ENCODE results near the gene CYP1B1. TPM values are rescaled to one million over a fixed set of nuclear protein-coding genes. Genes with fewer than 3 reads are reported as not detected.
"Not testable (repeated sequence)": the region's sequence is repeated elsewhere in the genome, so short reads cannot be mapped to it uniquely, and the experiment has no call there.

CYP1B1 gene
- polyA plus RNA-seq, 1 donor (not counting 4 experiments of a cell fraction or from before 2014, with no cell fraction given) = 1.6 TPM

GRCh38 chr2:38091760-38092159 is 15.8 kb upstream of the CYP1B1 start:
- Histone ChIP-seq H3K36me3 (ENCODE audit: control insufficient read depth in 2 of 2, extremely low read depth in 1 of 2, insufficient read depth in 2 of 2, low read length in 2 of 2) (no peaks in the 10 kb centered on the region), H3K9me3 (ENCODE audit: control insufficient read depth, low read depth, low read length) (no peaks in the 10 kb centered on the region), H3K27ac (ENCODE audit: control insufficient read depth, insufficient read depth, low read length) (no peak overlapping the region), H3K79me2 (ENCODE audit: control insufficient read depth, insufficient read depth, low read length) (no peaks in the 10 kb centered on the region), H3K9ac (ENCODE audit: control insufficient read depth, extremely low read depth, insufficient read depth, low read length) (no peak overlapping the region), H3K4me3 (ENCODE audit: control insufficient read depth in 2 of 3, extremely low read depth in 1 of 3, insufficient read depth in 2 of 3, low read depth in 1 of 3, low read length in 3 of 3) (no peak overlapping the region), H3K4me2 (ENCODE audit: control insufficient read depth, extremely low read depth, insufficient read depth, low read depth, low read length) (no peak overlapping the region), H2AFZ (ENCODE audit: control insufficient read depth, low read length) (no peak overlapping the region), H3K27me3 (ENCODE audit: control insufficient read depth, extremely low read depth, insufficient read depth, low read length) (no peaks in the 10 kb centered on the region), H3K9me1 (ENCODE audit: control insufficient read depth, extremely low read depth, insufficient read depth, low read length) (no peaks in the 10 kb centered on the region), H4K20me1 (ENCODE audit: control insufficient read depth, extremely low read depth, insufficient read depth, low read length) (no peaks in the 10 kb centered on the region), H3K4me1 (ENCODE audit: control insufficient read depth, extremely low read depth, insufficient read depth, low read length) (peaks cover 34% of the 10 kb centered on the region)
- TF ChIP-seq, protein P1, sequence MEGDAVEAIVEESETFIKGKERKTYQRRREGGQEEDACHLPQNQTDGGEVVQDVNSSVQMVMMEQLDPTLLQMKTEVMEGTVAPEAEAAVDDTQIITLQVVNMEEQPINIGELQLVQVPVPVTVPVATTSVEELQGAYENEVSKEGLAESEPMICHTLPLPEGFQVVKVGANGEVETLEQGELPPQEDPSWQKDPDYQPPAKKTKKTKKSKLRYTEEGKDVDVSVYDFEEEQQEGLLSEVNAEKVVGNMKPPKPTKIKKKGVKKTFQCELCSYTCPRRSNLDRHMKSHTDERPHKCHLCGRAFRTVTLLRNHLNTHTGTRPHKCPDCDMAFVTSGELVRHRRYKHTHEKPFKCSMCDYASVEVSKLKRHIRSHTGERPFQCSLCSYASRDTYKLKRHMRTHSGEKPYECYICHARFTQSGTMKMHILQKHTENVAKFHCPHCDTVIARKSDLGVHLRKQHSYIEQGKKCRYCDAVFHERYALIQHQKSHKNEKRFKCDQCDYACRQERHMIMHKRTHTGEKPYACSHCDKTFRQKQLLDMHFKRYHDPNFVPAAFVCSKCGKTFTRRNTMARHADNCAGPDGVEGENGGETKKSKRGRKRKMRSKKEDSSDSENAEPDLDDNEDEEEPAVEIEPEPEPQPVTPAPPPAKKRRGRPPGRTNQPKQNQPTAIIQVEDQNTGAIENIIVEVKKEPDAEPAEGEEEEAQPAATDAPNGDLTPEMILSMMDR (optimal IDR thresholded peaks at IDR 0.05 in 1 of 3, IDR thresholded peaks at IDR 0.05 in 1 of 3, conservative IDR thresholded peaks at IDR 0.05 in 1 of 3; ENCODE audit: extremely low read depth in 1 of 3, insufficient read depth in 2 of 3, low read length in 3 of 3) = no peak
- TF ChIP-seq EZH2 (IDR thresholded peaks at IDR 0.05; ENCODE audit: low read length) = no peak
- dilution Hi-C loops (cut with MboI; ENCODE audit: extremely low pct_ligation_motif_present, low sequenced_read_pairs) = no loop called here
- FAIRE-seq = no peak
- no peak for DNase-seq (ENCODE audit: low read depth, low spot score)

GRCh38 chr2:38090928-38091327 is 15.0 kb upstream of the CYP1B1 start:
- H3K4me3 ChIP-seq (ENCODE audit: control insufficient read depth in 2 of 3, extremely low read depth in 1 of 3, insufficient read depth in 2 of 3, low read depth in 1 of 3, low read length in 3 of 3) = no peak overlapping the region
- FAIRE-seq = no peak
- no peak overlapping the region for H2AFZ ChIP-seq (ENCODE audit: control insufficient read depth, low read length)
- no peaks in the 10 kb centered on the region for H3K9me1 ChIP-seq (ENCODE audit: control insufficient read depth, extremely low read depth, insufficient read depth, low read length)
- TF ChIP-seq, protein P1 (optimal IDR thresholded peaks at IDR 0.05 in 1 of 3, IDR thresholded peaks at IDR 0.05 in 1 of 3, conservative IDR thresholded peaks at IDR 0.05 in 1 of 3; ENCODE audit: extremely low read depth in 1 of 3, insufficient read depth in 2 of 3, low read length in 3 of 3) = no peak
- TF ChIP-seq EZH2 (IDR thresholded peaks at IDR 0.05; ENCODE audit: low read length) = no peak
- no peaks in the 10 kb centered on the region for H3K27me3 ChIP-seq (ENCODE audit: control insufficient read depth, extremely low read depth, insufficient read depth, low read length)
- H3K36me3 ChIP-seq (ENCODE audit: control insufficient read depth in 2 of 2, extremely low read depth in 1 of 2, insufficient read depth in 2 of 2, low read length in 2 of 2) = no peaks in the 10 kb centered on the region
- H3K9ac ChIP-seq (ENCODE audit: control insufficient read depth, extremely low read depth, insufficient read depth, low read length) = no peak overlapping the region
- no peaks in the 10 kb centered on the region for H3K9me3 ChIP-seq (ENCODE audit: control insufficient read depth, low read depth, low read length)
- H3K4me1 ChIP-seq (ENCODE audit: control insufficient read depth, extremely low read depth, insufficient read depth, low read length) = peaks cover 25% of the 10 kb centered on the region
- no peak overlapping the region for H3K4me2 ChIP-seq (ENCODE audit: control insufficient read depth, extremely low read depth, insufficient read depth, low read depth, low read length)
- no peaks in the 10 kb centered on the region for H4K20me1 ChIP-seq (ENCODE audit: control insufficient read depth, extremely low read depth, insufficient read depth, low read length)
- no peaks in the 10 kb centered on the region for H3K79me2 ChIP-seq (ENCODE audit: control insufficient read depth, insufficient read depth, low read length)
- no peak overlapping the region for H3K27ac ChIP-seq (ENCODE audit: control insufficient read depth, insufficient read depth, low read length)
- dilution Hi-C loops (cut with MboI; ENCODE audit: extremely low pct_ligation_motif_present, low sequenced_read_pairs) = no loop called here
- DNase-seq (ENCODE audit: low read depth, low spot score) = no peak

DNA sequence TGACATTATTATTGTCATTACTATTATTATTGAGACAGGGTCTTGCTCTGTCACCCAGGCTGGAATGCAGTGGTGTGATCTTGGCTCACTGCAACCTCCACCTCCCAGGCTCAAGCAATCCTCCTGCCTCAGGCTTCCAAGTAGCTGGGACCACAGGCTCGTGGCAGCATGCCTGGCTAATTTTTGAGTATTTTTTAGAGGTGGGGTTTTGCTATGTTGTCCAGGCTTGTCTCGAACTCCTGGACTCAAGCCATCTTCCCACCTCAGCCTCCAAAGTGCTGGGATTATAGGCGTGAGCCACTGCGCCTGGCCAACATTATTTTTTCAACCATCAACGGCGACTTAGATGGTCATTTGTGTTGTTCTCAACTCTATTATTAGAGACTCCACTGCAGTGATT is 14.3 kb upstream of the CYP1B1 start:
- H3K27ac ChIP-seq (ENCODE audit: control insufficient read depth, insufficient read depth, low read length); H3K36me3 ChIP-seq (ENCODE audit: control insufficient read depth in 2 of 2, extremely low read depth in 1 of 2, insufficient read depth in 2 of 2, low read length in 2 of 2); H3K27me3 ChIP-seq (ENCODE audit: control insufficient read depth, extremely low read depth, insufficient read depth, low read length); H2AFZ ChIP-seq (ENCODE audit: control insufficient read depth, low read length); dilution Hi-C loops (cut with MboI; ENCODE audit: extremely low pct_ligation_motif_present, low sequenced_read_pairs); FAIRE-seq; H3K9me3 ChIP-seq (ENCODE audit: control insufficient read depth, low read depth, low read length); H3K4me3 ChIP-seq (ENCODE audit: control insufficient read depth in 2 of 3, extremely low read depth in 1 of 3, insufficient read depth in 2 of 3, low read depth in 1 of 3, low read length in 3 of 3); H4K20me1 ChIP-seq (ENCODE audit: control insufficient read depth, extremely low read depth, insufficient read depth, low read length); H3K9ac ChIP-seq (ENCODE audit: control insufficient read depth, extremely low read depth, insufficient read depth, low read length); DNase-seq (ENCODE audit: low read depth, low spot score); H3K9me1 ChIP-seq (ENCODE audit: control insufficient read depth, extremely low read depth, insufficient read depth, low read length); H3K79me2 ChIP-seq (ENCODE audit: control insufficient read depth, insufficient read depth, low read length): not testable (repeated sequence)
- H3K4me2 ChIP-seq (ENCODE audit: control insufficient read depth, extremely low read depth, insufficient read depth, low read depth, low read length) = peak overlapping the region; percentile 16
- H3K4me1 ChIP-seq (ENCODE audit: control insufficient read depth, extremely low read depth, insufficient read depth, low read length) = peaks cover 20% of the 10 kb centered on the region

- H4K20me1 ChIP-seq (ENCODE audit: control insufficient read depth, extremely low read depth, insufficient read depth, low read length); H3K4me2 ChIP-seq (ENCODE audit: control insufficient read depth, extremely low read depth, insufficient read depth, low read depth, low read length); DNase-seq (ENCODE audit: low read depth, low spot score); H3K36me3 ChIP-seq (ENCODE audit: control insufficient read depth in 2 of 2, extremely low read depth in 1 of 2, insufficient read depth in 2 of 2, low read length in 2 of 2); H3K27ac ChIP-seq (ENCODE audit: control insufficient read depth, insufficient read depth, low read length); dilution Hi-C loops (cut with MboI; ENCODE audit: extremely low pct_ligation_motif_present, low sequenced_read_pairs); H3K9me1 ChIP-seq (ENCODE audit: control insufficient read depth, extremely low read depth, insufficient read depth, low read length); H3K9me3 ChIP-seq (ENCODE audit: control insufficient read depth, low read depth, low read length); H3K4me3 ChIP-seq (ENCODE audit: control insufficient read depth in 2 of 3, extremely low read depth in 1 of 3, insufficient read depth in 2 of 3, low read depth in 1 of 3, low read length in 3 of 3); H3K27me3 ChIP-seq (ENCODE audit: control insufficient read depth, extremely low read depth, insufficient read depth, low read length); H3K9ac ChIP-seq (ENCODE audit: control insufficient read depth, extremely low read depth, insufficient read depth, low read length); FAIRE-seq; H2AFZ ChIP-seq (ENCODE audit: control insufficient read depth, low read length); H3K79me2 ChIP-seq (ENCODE audit: control insufficient read depth, insufficient read depth, low read length): not testable (repeated sequence)
- H3K4me1 ChIP-seq (ENCODE audit: control insufficient read depth, extremely low read depth, insufficient read depth, low read length) = peaks cover 11% of the 10 kb centered on the region
Measured at GRCh38 chr2:38085998-38086698, 10.2 kb upstream of the CYP1B1 start.
